Measurements from ENCODE around the gene ZNF202. TPM values are rescaled to one million over a fixed set of nuclear protein-coding genes. Genes with fewer than 3 reads are reported as not detected.
A peak's percentile ranks its signal among the peaks of the same experiment; 100 is the strongest.
"Not testable (repeated sequence)": the region's sequence is repeated elsewhere in the genome, so short reads cannot be mapped to it uniquely, and the experiment has no call there.

Gene ZNF202
- total RNA-seq, 1 donor from 2014 or later, result 22.3 TPM

DNA sequence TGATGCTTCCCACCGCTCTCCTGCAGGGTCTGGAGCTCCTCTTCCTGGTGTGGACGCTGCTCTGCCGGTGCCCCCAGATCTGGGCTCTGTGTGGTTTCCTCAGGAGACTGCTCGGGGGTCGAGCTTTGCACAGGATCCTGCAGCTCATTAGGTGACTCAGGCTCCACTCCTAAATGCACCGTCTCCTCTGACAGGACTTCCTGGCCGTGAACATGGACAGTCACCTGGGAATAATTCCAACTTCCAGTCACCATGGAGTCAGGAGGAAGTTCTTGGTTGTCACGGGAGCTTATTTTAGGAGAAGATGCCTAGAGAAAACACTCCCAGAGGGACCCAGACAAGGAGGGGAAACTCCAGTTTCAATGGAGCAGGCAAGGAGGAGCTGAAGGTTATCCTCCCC is 11.9 kb downstream of the ZNF202 start:
- no peaks in the 10 kb centered on the region for H3K4me1 Mint-ChIP-seq (ENCODE audit: low read depth)
- H3K9me3 Mint-ChIP-seq, result peaks cover 25% of the 10 kb centered on the region
- H3K27me3 Mint-ChIP-seq (ENCODE audit: low read depth), result no peaks in the 10 kb centered on the region
- DNase-seq (ENCODE audit: low spot score), result no peak
- H3K4me3 Mint-ChIP-seq (ENCODE audit: low read depth), result no peak overlapping the region
- no peak overlapping the region for H3K27ac Mint-ChIP-seq
- intact Hi-C loops (cut with micrococcal nuclease), result no loop called here
- H3K36me3 Mint-ChIP-seq (ENCODE audit: low read depth), result peaks cover 51% of the 10 kb centered on the region

DNA sequence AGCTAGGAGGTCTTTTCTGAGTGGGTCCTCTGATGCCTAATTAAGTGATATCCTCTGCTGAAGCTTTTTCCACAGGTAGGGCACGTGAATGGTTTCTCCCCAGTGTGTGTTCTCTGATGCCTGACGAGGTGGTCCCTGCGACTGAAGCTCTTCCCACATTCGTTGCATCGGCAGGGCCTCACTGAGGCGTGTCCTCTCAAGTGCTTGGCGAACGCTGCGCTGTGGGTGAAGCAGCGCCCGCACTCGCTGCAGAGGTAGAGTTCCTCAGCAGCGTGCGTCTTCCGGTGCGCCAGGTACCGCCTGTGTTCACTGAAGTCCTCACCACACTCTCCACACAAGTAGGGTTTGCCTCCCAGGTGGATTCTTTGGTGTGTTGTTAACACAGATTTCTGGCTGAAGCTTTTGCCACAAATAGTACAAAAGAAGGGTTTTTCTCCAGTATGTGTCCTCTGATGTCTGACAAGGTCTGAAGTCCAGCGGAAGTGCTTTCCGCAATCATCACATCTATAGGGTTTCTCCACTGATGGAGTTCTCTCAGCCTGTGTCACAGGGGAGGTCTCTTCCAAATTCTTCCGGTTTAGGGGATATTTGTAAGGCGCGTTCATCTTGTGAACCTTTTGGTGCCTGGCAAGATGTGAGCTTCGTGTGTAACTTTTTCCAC is 15.3 kb downstream of the ZNF202 start:
- intact Hi-C loops (cut with micrococcal nuclease), result no loop called here
- Mint-ChIP-seq H3K27me3 (ENCODE audit: low read depth) (no peaks in the 10 kb centered on the region), H3K9me3 (peaks cover 25% of the 10 kb centered on the region)

DNA sequence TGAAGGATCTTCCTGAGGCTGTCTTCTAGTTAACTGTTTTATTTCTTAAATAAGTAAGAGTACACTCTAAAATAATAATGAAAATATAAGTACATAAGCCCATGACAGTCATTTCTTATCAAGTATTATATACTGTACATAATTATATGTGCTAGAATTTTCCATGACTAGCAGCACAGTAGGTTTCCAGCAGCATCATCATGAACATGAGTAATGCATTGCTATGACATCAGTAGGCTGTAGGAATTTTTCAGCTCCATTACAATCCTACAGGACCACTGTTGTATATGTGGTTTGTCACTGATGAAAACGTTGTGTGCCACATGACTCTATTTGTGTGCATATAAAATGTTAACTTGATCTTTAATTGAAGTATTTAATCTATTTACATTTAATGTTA is 22.0 kb downstream of the ZNF202 start:
- Mint-ChIP-seq H3K36me3 (ENCODE audit: low read depth) (peaks cover 15% of the 10 kb centered on the region), H3K4me1 (ENCODE audit: low read depth) (no peaks in the 10 kb centered on the region), H3K27me3 (ENCODE audit: low read depth) (peaks cover 19% of the 10 kb centered on the region), H3K27ac (no peak overlapping the region), H3K4me3 (ENCODE audit: low read depth) (no peak overlapping the region), H3K9me3 (no peaks in the 10 kb centered on the region)
- no peak for DNase-seq (ENCODE audit: low spot score)
- intact Hi-C loops (cut with micrococcal nuclease), result no loop called here

More for the DNA sequence above, 15.3 kb downstream of the ZNF202 start:
- Mint-ChIP-seq H3K4me1 (ENCODE audit: low read depth) (no peaks in the 10 kb centered on the region), H3K27ac (no peak overlapping the region), H3K4me3 (ENCODE audit: low read depth) (no peak overlapping the region), H3K36me3 (ENCODE audit: low read depth) (peaks cover 67% of the 10 kb centered on the region)
- no peak for DNase-seq (ENCODE audit: low spot score)

DNA sequence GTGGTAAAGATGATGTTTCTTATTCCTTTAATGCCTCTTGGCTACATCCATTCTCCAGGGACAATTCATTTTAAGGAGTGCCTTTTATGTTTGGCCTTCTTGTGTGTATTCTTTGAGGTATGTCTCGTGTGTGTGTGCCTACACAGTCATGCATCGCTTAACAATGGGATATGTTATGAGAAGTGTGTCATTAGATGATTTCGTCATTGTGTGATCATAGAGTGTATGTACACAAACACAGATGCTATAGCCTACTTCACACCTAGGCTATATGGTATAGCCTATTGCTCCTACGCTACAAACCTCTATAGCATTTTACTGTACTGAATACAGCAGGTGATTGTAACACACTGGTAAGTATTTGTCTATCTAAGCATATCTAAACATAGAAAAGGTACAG is 23.0 kb downstream of the ZNF202 start:
- Mint-ChIP-seq H3K4me3 (ENCODE audit: low read depth) (no peak overlapping the region), H3K27me3 (ENCODE audit: low read depth) (peaks cover 28% of the 10 kb centered on the region), H3K4me1 (ENCODE audit: low read depth) (no peaks in the 10 kb centered on the region), H3K9me3 (no peaks in the 10 kb centered on the region), H3K36me3 (ENCODE audit: low read depth) (peaks cover 6% of the 10 kb centered on the region), H3K27ac (no peak overlapping the region)
- no peak for DNase-seq (ENCODE audit: low spot score)
- intact Hi-C loops (cut with micrococcal nuclease), result no loop called here

DNA sequence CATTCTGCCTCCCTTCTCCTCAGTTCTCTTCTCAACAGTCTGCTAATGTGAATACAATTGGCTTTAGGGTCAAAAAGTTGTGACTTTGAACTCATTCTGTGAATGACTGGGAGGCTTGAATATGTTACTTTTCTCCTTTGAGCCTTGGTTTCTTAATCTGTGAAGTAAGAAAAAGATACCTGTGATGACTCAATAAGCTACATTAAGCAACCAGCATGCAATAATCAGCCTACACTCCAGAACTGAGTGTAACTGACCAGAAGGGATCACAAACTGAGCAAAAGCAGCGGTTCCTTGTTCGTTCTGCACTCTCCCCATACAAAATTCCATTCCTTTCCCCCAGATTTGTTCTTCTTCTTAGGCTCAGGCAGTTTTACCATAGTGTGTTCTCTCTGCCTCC is 23.4 kb downstream of the ZNF202 start:
- H3K27me3 Mint-ChIP-seq (ENCODE audit: low read depth), result peaks cover 30% of the 10 kb centered on the region
- peaks cover 2% of the 10 kb centered on the region for H3K36me3 Mint-ChIP-seq (ENCODE audit: low read depth)
- intact Hi-C loops (cut with micrococcal nuclease), result no loop called here
- H3K4me3 Mint-ChIP-seq (ENCODE audit: low read depth), result no peak overlapping the region
- no peaks in the 10 kb centered on the region for H3K9me3 Mint-ChIP-seq
- no peak for DNase-seq (ENCODE audit: low spot score)
- no peaks in the 10 kb centered on the region for H3K4me1 Mint-ChIP-seq (ENCODE audit: low read depth)
- H3K27ac Mint-ChIP-seq, result no peak overlapping the region

DNA sequence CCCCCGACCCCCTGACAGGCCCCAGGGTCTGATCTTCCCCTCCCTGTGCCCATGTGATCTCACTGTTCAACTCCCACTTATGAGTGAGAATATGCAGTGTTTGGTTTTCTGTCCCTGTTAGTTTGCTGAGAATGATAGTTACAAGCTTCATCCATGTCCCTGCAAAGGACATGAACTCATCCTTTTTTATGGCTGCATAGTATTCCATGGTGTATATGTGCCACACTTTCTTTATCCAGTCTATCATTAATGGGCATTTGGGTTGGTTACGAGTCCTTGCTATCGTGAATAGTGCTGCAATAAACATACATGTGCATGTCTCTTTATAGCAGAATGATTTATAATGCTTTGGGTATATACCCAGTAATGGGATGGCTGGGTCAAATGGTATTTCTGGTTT is 28.8 kb downstream of the ZNF202 start:
- DNase-seq (ENCODE audit: low spot score); H3K4me1 Mint-ChIP-seq (ENCODE audit: low read depth); H3K27ac Mint-ChIP-seq; H3K9me3 Mint-ChIP-seq; H3K36me3 Mint-ChIP-seq (ENCODE audit: low read depth); intact Hi-C loops (cut with micrococcal nuclease); H3K4me3 Mint-ChIP-seq (ENCODE audit: low read depth): not testable (repeated sequence)
- H3K27me3 Mint-ChIP-seq (ENCODE audit: low read depth), result peaks cover 35% of the 10 kb centered on the region

DNA sequence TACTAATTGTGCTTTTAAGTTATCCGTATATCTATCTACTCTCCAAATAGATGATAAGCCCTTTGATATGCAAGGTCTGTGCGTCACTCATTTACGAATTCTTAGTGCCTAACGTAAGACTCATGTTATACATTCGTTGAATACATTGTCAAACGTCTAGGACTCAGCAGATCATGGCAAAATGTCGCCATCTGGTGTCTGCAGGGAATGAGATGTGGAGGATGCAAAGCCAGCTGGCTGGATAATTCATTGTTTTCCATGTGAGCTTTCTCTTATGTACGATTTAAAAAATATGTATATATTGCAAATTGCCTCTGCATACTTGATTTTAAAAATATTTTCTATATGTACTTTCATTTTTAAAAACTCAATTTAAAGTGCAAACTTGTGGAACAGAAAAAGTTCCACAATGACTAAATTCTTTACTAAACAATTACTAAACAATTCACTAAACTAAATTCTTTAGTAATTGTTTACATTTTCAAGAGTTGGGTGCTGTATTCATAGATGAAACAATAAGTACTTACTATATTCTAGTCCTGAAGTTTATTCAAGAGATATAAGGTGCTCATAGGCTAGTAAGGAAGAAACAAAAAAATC is 33.8 kb downstream of the ZNF202 start:
- intact Hi-C loops (cut with micrococcal nuclease), result loop anchor here (1.0 kb wide), 1 partner anchor 66 kb away; no protein-coding TSS in a partner anchor
- peaks cover 9% of the 10 kb centered on the region for H3K27me3 Mint-ChIP-seq (ENCODE audit: low read depth)
- no peaks in the 10 kb centered on the region for H3K36me3 Mint-ChIP-seq (ENCODE audit: low read depth)
- H3K4me1 Mint-ChIP-seq (ENCODE audit: low read depth), result no peaks in the 10 kb centered on the region
- no peak overlapping the region for H3K27ac Mint-ChIP-seq
- H3K4me3 Mint-ChIP-seq (ENCODE audit: low read depth), result no peak overlapping the region
- no peaks in the 10 kb centered on the region for H3K9me3 Mint-ChIP-seq
- peak; percentile 17 for DNase-seq (ENCODE audit: low spot score)

DNA sequence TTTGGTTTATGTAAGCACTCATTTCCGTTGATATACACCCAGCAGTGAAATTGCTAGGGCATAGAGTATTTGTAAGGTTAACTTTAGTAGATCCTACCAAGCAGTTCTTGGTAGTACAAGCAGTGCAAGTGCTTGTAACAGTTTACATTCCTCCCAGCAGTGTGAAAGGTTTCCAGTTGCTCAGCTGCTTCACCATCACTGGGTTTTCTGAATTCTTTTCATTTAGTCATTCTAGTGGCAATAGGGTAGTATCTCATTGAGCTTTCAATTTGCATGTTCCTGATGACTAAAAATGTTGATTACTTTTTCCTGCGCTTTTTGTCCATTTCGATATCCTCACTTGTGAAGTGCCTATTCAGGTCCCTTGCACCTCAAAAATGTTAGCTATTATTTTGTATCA is 34.3 kb downstream of the ZNF202 start:
- no peaks in the 10 kb centered on the region for H3K4me1 Mint-ChIP-seq (ENCODE audit: low read depth)
- no peaks in the 10 kb centered on the region for H3K36me3 Mint-ChIP-seq (ENCODE audit: low read depth)
- H3K9me3 Mint-ChIP-seq, result no peaks in the 10 kb centered on the region
- no peak overlapping the region for H3K27ac Mint-ChIP-seq
- no peak for DNase-seq (ENCODE audit: low spot score)
- H3K27me3 Mint-ChIP-seq (ENCODE audit: low read depth), result peaks cover 12% of the 10 kb centered on the region
- H3K4me3 Mint-ChIP-seq (ENCODE audit: low read depth), result no peak overlapping the region
- intact Hi-C loops (cut with micrococcal nuclease), result loop anchor here (1.0 kb wide), 1 partner anchor 66 kb away; no protein-coding TSS in a partner anchor

DNA sequence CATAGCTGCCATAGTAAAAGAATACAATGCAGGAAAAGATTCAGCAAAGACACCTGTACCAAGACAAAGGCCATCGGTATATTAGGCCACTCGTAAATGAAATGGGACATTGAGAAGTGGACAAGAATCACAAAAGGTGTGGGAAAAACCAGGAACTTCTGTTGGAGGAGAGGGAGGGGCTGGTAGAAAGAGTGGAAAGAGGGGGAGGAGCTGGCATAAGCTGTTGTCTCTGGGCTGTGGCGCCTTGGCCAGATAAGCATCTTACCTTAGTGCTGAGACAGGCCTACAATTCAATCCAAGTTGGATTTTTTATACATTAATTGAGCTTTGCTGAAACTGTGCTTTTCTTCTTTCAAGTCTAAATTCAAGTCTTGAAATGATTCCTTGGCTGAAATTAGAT is 37.1 kb downstream of the ZNF202 start:
- no peaks in the 10 kb centered on the region for H3K36me3 Mint-ChIP-seq (ENCODE audit: low read depth)
- intact Hi-C loops (cut with micrococcal nuclease), result no loop called here
- H3K9me3 Mint-ChIP-seq, result no peaks in the 10 kb centered on the region
- no peak for DNase-seq (ENCODE audit: low spot score)
- no peak overlapping the region for H3K4me3 Mint-ChIP-seq (ENCODE audit: low read depth)
- H3K27me3 Mint-ChIP-seq (ENCODE audit: low read depth), result peaks cover 10% of the 10 kb centered on the region
- no peaks in the 10 kb centered on the region for H3K4me1 Mint-ChIP-seq (ENCODE audit: low read depth)
- no peak overlapping the region for H3K27ac Mint-ChIP-seq

DNA sequence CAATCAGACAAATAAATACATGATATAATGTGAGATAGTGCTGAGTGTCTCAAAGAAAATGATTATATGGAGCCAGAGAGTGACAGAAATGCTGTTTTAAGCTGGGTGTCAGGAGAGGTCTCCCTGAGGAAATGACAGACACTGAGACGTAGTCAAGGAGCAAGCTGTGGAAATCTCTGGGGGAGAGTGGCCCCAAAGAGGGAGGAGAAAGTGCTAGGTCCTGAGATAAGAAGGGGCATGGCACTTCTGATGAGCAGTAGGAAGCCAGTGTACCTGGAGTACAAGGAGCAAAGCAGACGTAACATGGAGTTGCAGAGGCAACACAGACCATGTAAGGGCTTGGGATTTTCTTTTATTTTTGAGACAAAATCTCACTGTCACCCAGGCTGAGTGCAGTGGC is 38.8 kb downstream of the ZNF202 start:
- intact Hi-C loops (cut with micrococcal nuclease), result no loop called here
- Mint-ChIP-seq H3K27me3 (ENCODE audit: low read depth) (peaks cover 19% of the 10 kb centered on the region), H3K36me3 (ENCODE audit: low read depth) (no peaks in the 10 kb centered on the region), H3K9me3 (no peaks in the 10 kb centered on the region), H3K27ac (no peak overlapping the region), H3K4me1 (ENCODE audit: low read depth) (no peaks in the 10 kb centered on the region), H3K4me3 (ENCODE audit: low read depth) (no peak overlapping the region)
- no peak for DNase-seq (ENCODE audit: low spot score)

DNA sequence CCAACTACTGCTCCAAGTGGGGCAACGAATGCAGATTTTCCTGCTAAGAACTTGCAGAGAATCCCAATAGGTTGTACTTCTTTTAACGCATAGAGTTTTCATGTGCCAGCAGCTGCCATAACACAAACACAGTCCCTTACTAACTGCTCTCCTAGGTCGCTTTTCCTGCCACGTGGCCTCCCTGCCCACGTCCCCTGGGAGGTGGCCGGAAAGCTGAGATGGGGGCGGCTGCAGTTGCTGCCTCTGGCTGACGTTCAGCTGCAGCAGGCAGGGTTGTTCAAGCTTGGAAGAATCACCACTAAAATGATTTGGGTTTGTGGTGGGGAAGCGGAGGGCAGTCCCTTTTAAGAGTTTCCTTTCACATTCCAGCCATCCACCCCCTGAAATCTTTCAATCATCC is 39.3 kb downstream of the ZNF202 start:
- no peaks in the 10 kb centered on the region for H3K9me3 Mint-ChIP-seq
- H3K36me3 Mint-ChIP-seq (ENCODE audit: low read depth), result no peaks in the 10 kb centered on the region
- H3K4me3 Mint-ChIP-seq (ENCODE audit: low read depth), result no peak overlapping the region
- H3K27me3 Mint-ChIP-seq (ENCODE audit: low read depth), result peaks cover 17% of the 10 kb centered on the region
- intact Hi-C loops (cut with micrococcal nuclease), result no loop called here
- H3K4me1 Mint-ChIP-seq (ENCODE audit: low read depth), result no peaks in the 10 kb centered on the region
- no peak for DNase-seq (ENCODE audit: low spot score)
- no peak overlapping the region for H3K27ac Mint-ChIP-seq

DNA sequence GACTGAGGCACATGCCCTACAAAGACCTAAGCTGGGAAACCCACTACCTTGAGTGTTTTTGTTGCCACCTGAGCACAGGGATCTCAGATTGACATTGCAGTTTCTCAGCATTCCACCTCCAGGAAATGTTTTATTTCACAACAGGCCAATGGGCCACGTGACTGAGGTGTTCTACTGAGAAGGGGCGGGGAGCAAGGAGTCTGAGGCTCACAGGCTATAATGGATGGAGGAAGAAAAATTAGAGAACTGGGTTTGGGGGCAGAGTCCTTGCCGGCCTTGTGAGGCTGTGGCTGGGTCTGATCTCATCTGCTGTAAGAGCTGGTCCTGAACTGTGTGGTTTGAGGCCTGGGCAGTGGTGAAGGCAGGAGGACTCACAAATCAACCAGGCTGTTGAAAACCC is 40.7 kb downstream of the ZNF202 start:
- H3K9me3 Mint-ChIP-seq, result no peaks in the 10 kb centered on the region

DNA sequence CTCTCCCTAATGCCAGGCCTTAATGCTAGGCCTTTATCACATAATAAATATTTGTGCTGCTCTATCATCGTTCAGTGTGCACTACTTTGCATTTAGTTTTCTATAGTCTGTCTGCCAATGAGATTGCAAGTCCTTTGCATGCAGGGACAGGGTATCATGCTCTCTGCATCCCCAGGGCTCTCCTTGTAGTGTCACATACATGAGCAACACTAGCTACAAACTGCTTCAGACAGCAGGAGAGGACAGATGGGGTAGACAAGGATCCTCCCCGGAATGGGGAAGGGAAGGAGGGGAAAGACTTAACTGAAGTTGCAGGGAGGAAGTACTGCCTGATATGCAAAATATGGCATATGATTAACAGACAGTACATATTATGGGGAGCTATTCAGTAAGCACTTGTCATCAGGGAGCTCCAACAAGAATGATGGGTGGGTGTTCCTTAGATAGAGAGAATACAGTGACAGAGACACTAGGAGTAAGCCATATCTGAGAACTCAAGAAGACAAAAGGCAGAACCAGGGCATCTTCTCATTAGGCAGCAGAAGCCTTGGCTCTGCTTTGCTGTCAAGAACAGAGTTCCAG is 42.8 kb downstream of the ZNF202 start:
- Mint-ChIP-seq H3K27ac (no peak overlapping the region), H3K4me3 (ENCODE audit: low read depth) (no peak overlapping the region), H3K4me1 (ENCODE audit: low read depth) (no peaks in the 10 kb centered on the region), H3K27me3 (ENCODE audit: low read depth) (peaks cover 23% of the 10 kb centered on the region), H3K36me3 (ENCODE audit: low read depth) (no peaks in the 10 kb centered on the region), H3K9me3 (no peaks in the 10 kb centered on the region)
- DNase-seq (ENCODE audit: low spot score), result no peak
- intact Hi-C loops (cut with micrococcal nuclease), result no loop called here

More for the DNA sequence above, 40.7 kb downstream of the ZNF202 start:
- intact Hi-C loops (cut with micrococcal nuclease), result no loop called here
- no peak for DNase-seq (ENCODE audit: low spot score)
- H3K4me3 Mint-ChIP-seq (ENCODE audit: low read depth), result no peak overlapping the region
- peaks cover 19% of the 10 kb centered on the region for H3K27me3 Mint-ChIP-seq (ENCODE audit: low read depth)
- no peak overlapping the region for H3K27ac Mint-ChIP-seq
- H3K4me1 Mint-ChIP-seq (ENCODE audit: low read depth), result no peaks in the 10 kb centered on the region
- no peaks in the 10 kb centered on the region for H3K36me3 Mint-ChIP-seq (ENCODE audit: low read depth)
